Right ventricle myocardium inferior (tissue), 1 donor: ENCODE results near the gene TMC6. TPM values are rescaled to one million over a fixed set of nuclear protein-coding genes. Genes with fewer than 3 reads are reported as not detected.
A peak's percentile ranks its signal among the peaks of the same experiment; 100 is the strongest.
"Not testable (repeated sequence)": the region's sequence is repeated elsewhere in the genome, so short reads cannot be mapped to it uniquely, and the experiment has no call there.

Experiments
- ATAC-seq: fragments of 200-7000 bp; cut with Tn5 transposase; one replicate; pipeline ENCODE4 v1.9.1; 2020; ENCODE audit warnings: mild to moderate bottlenecking, moderate library complexity
- DNase-seq: peaks from one replicate; pipeline ENCODE4 v3.0.0; 2021; ENCODE audit errors: missing footprints
- intact Hi-C: fragments of 100-400 bp; cut with DNase I; formaldehyde crosslinking; loops from one replicate; pipeline ENCODE4 v1.11.0; 2022
- total RNA-seq: library from RNA; stranded (reverse); fragmentation: NEBNext Ultra II Directional; extraction: Animal tissue kit (Norgen Biotek cat#: 25700); gene quantifications from one replicate; pipeline ENCODE4 v1.2.1, GENCODE V29; 2021
- donor health status: DM: no; HTN: yes; CAD: no; lungs with severe emphysema.

TMC6 gene
- total RNA-seq, 1 donor from 2014 or later: 77.0 TPM

GRCh38 chr17:78140169-78141051 is 11.9 kb upstream of the TMC6 start:
- intact Hi-C loops: no loop called here
- DNase-seq (peak; percentile 97), ATAC-seq (peak; percentile 82)

GRCh38 chr17:78139861-78140168 is 11.3 kb upstream of the TMC6 start:
- ATAC-seq, DNase-seq, intact Hi-C loops: not testable (repeated sequence)

- ATAC-seq (no peak), DNase-seq (no peak)
- intact Hi-C loops: no loop called here
These were observed 9.9 kb upstream of the TMC6 start for GRCh38 chr17:78138204-78139060.

- DNase-seq: peak; percentile 69
- intact Hi-C loops: no loop called here
- ATAC-seq: no peak
These were observed 9.0 kb upstream of the TMC6 start for GRCh38 chr17:78137392-78138203.

GRCh38 chr17:78135858-78136500 is 7.4 kb upstream of the TMC6 start:
- intact Hi-C loops: no loop called here

GRCh38 chr17:78134899-78135385 is 6.4 kb upstream of the TMC6 start:
- intact Hi-C loops: no loop called here
- ATAC-seq (no peak), DNase-seq (no peak)

More at GRCh38 chr17:78135858-78136500, 7.4 kb upstream of the TMC6 start:
- ATAC-seq: no peak
- DNase-seq: no peak

GRCh38 chr17:78133971-78134898 is 5.7 kb upstream of the TMC6 start:
- ATAC-seq (no peak), DNase-seq (no peak)
- intact Hi-C loops: no loop called here

GRCh38 chr17:78133179-78133951 is 4.8 kb upstream of the TMC6 start:
- DNase-seq (no peak), ATAC-seq (no peak)
- intact Hi-C loops: no loop called here

GRCh38 chr17:78132767-78133178 is 4.2 kb upstream of the TMC6 start:
- ATAC-seq (no peak), DNase-seq (no peak)
- intact Hi-C loops: no loop called here

- intact Hi-C loops: no loop called here
- no peak for ATAC-seq
- no peak for DNase-seq
These were observed 3.6 kb upstream of the TMC6 start for GRCh38 chr17:78132084-78132676.

- intact Hi-C loops: no loop called here
- ATAC-seq (no peak), DNase-seq (peak; percentile 74)
These were observed 2.9 kb upstream of the TMC6 start for GRCh38 chr17:78131172-78132083.

GRCh38 chr17:78130437-78131101 is 2.0 kb upstream of the TMC6 start, which contains the start of gene TMC8:
TSS of gene TMC8 (plus strand) at chr17:78130771. CDS start at chr17:78131589, 818 bp downstream.
- intact Hi-C loops: no loop called here
- ATAC-seq (no peak), DNase-seq (peak; percentile 72)

GRCh38 chr17:78130090-78130436 is 1.5 kb upstream of the TMC6 start:
- ATAC-seq: no peak
- peak; percentile 2 for DNase-seq
- intact Hi-C loops: no loop called here

- intact Hi-C loops: loop anchor here (5.0 kb wide), 1 partner anchor 43 kb away; no protein-coding TSS in a partner anchor
- peak; percentile 53 for DNase-seq
- no peak for ATAC-seq
These were observed 965 bp upstream of the TMC6 start for GRCh38 chr17:78129351-78130089.
